Measurements from ENCODE around the gene PTPRT.

DNA sequence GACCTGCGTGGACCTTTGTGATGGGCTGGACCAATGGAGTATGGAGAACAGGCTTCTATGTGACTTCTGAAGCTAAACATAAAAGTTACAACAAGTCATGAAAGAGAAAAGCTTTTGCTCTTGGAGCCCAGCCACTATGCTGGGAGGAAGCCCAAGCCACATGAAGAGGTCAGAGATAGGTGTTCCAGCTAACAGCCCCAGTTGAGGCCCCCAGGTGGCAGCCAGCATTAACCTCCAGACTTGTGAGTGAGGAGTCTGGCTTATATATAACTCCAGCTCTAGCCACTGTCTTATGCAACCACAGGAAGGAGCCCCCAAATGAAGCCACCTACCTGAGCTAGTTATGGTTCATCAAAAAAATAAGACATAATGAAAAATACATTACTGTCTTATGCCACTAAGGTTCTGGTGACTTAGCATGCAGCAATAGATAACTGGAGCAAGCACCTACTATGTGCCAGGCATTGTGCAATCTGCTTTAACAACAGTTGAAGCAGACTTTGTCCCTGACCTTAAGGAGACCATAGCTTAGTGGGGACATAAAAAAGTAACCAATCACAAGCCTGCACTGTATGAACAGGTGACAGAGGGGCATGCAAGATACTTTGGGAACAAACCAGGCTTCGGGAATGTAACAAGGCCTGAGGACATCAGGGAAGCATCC lies 599.6 kb downstream of the PTPRT start:
- TF ChIP-seq, protein P1, sequence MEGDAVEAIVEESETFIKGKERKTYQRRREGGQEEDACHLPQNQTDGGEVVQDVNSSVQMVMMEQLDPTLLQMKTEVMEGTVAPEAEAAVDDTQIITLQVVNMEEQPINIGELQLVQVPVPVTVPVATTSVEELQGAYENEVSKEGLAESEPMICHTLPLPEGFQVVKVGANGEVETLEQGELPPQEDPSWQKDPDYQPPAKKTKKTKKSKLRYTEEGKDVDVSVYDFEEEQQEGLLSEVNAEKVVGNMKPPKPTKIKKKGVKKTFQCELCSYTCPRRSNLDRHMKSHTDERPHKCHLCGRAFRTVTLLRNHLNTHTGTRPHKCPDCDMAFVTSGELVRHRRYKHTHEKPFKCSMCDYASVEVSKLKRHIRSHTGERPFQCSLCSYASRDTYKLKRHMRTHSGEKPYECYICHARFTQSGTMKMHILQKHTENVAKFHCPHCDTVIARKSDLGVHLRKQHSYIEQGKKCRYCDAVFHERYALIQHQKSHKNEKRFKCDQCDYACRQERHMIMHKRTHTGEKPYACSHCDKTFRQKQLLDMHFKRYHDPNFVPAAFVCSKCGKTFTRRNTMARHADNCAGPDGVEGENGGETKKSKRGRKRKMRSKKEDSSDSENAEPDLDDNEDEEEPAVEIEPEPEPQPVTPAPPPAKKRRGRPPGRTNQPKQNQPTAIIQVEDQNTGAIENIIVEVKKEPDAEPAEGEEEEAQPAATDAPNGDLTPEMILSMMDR (IDR thresholded peaks at IDR 0.05), result no peak
- no peak for TF ChIP-seq POLR2A (IDR thresholded peaks at IDR 0.05)

Data from transverse colon (tissue), 3 donors.